NT2/D1 (cell line): ENCODE data around the gene ZNF664.

Experiments
- SUZ12 ChIP-seq: IDR thresholded peaks from 2 replicates; pipeline ENCODE4 v1.6.1; 2011; ENCODE audit not compliant: insufficient read length, insufficient read depth; ENCODE audit errors: extremely low read depth
- ZNF274 ChIP-seq: IDR thresholded peaks from 2 replicates; pipeline ENCODE4 v1.6.1; 2011; ENCODE audit warnings: mild to moderate bottlenecking, low read depth, low read length

- TF ChIP-seq SUZ12, result no peak
- TF ChIP-seq ZNF274, result no peak
These were observed 28.3 kb upstream of the ZNF664 start for GRCh38 chr12:123944696-123945095.
